HepG2 (cell line): ENCODE results near the gene TBCB. TPM values are rescaled to one million over a fixed set of nuclear protein-coding genes. Genes with fewer than 3 reads are reported as not detected.

Source experiments
- ATAC-seq: fragments of 200-7000 bp; cut with Tn5 transposase; 3 replicates; pipeline ENCODE4 v1.9.1; 2020; ENCODE audit warnings: mild to moderate bottlenecking, moderate library complexity
- BruUV-seq: library from RNA; stranded (reverse); fragments of 400-500 nt; replicated peaks from 2 replicates; lab custom pipeline; 2021; lab: Mats Ljungman, UMichigan
- CTCF ChIA-PET: fragments of 300-600 bp; formaldehyde crosslinking; extraction: SDS; loops from one replicate; lab custom pipeline; 2021; ENCODE audit warnings: low total read pairs, inconsistent platforms, low intra/inter-chr PET ratio; lab: Yijun Ruan, JAX
- POLR2A ChIA-PET: fragments of 350-600 bp; sonication (Branson Sonifier 250); formaldehyde crosslinking; loops from one replicate; lab custom pipeline; 2020; ENCODE audit warnings: antibody characterized with exemption, inconsistent platforms; lab: Yijun Ruan, JAX
- DNase-seq: peaks from one replicate; pipeline ENCODE4 v3.0.0-alpha.2; 2015; ENCODE audit warnings: low spot score
- FAIRE-seq: peaks from 3 replicates; lab custom pipeline; 2011; peaks lifted over from hg19 to GRCh38; lab: Jason Lieb, UNC
- H2AFZ ChIP-seq: one replicate; pipeline ENCODE4 v1.6.1; 2011; ENCODE audit warnings: low read length, inconsistent platforms
- H3K27ac ChIP-seq: fragments of 300-600 bp; 3 replicates; pipeline ENCODE4 v1.8.0; 2011; ENCODE audit warnings: mixed run types, mild to moderate bottlenecking, mixed read lengths, low read length, inconsistent platforms; ENCODE audit not compliant: insufficient read depth; ENCODE audit errors: extremely low read length
- H3K27me3 ChIP-seq, 2 experiments: fragments of 200-600 bp in 1 of 2; 2 replicates in 1 of 2; 3 replicates in 1 of 2; pipeline versions ENCODE4 v1.6.0 to v1.8.0; 2011; ENCODE audit warnings: low read length in 2 of 2, mild to moderate bottlenecking in 2 of 2, moderate library complexity in 2 of 2, inconsistent platforms in 1 of 2; ENCODE audit not compliant: insufficient read depth in 2 of 2, control insufficient read depth in 1 of 2
- H3K36me3 ChIP-seq, 2 experiments: fragments of 200-600 bp in 1 of 2; replicated peaks in 1 of 2; 2 replicates in 1 of 2; 3 replicates in 1 of 2; pipeline versions ENCODE4 v1.5.1 to v1.8.0; 2011; ENCODE audit warnings: low read length in 2 of 2, inconsistent platforms in 1 of 2; ENCODE audit not compliant: insufficient read depth in 2 of 2, control insufficient read depth in 1 of 2
- H3K4me1 ChIP-seq: 2 replicates; pipeline ENCODE4 v1.5.1; 2012; ENCODE audit warnings: low read length, inconsistent platforms; ENCODE audit not compliant: insufficient read depth
- H3K4me2 ChIP-seq: 2 replicates; pipeline ENCODE4 v1.6.0; 2011; ENCODE audit warnings: low read depth, low read length, inconsistent platforms
- H3K4me3 ChIP-seq, 3 experiments: fragments of 200-600 bp in 1 of 3; sonication (generic), shearing (Covaris generic) in 1 of 3; replicated peaks in 1 of 3; 2 replicates each; pipeline ENCODE4 v1.5.1; 2011 to 2016; ENCODE audit warnings: low read length in 3 of 3, inconsistent platforms in 2 of 3, low read depth in 2 of 3, mild to moderate bottlenecking in 2 of 3, control low read depth in 1 of 3, mixed read lengths in 1 of 3; ENCODE audit not compliant: insufficient read depth in 1 of 3
- H3K79me2 ChIP-seq: one replicate; pipeline ENCODE4 v1.6.1; 2011; ENCODE audit warnings: low read length, inconsistent platforms; ENCODE audit not compliant: insufficient read depth
- H3K9ac ChIP-seq: 2 replicates; pipeline ENCODE4 v1.6.0; 2011; ENCODE audit warnings: mild to moderate bottlenecking, low read depth, low read length, inconsistent platforms; ENCODE audit not compliant: insufficient read depth
- H3K9me3 ChIP-seq: 2 replicates; pipeline ENCODE4 v1.5.1; 2012; ENCODE audit warnings: mild to moderate bottlenecking, low read length
- H4K20me1 ChIP-seq: 2 replicates; pipeline ENCODE4 v1.6.0; 2011; ENCODE audit warnings: inconsistent platforms, mild to moderate bottlenecking, low read length, moderate library complexity; ENCODE audit not compliant: insufficient read depth
- AGO2 ChIP-seq: fragments of 200-400 bp; formaldehyde crosslinking; optimal IDR thresholded peaks from 2 replicates; pipeline ENCODE3; 2017; ENCODE audit warnings: mild to moderate bottlenecking, low read depth, low read length, moderate library complexity
- CAMTA2 ChIP-seq: sonication (generic); formaldehyde crosslinking; IDR thresholded peaks from 2 replicates; pipeline ENCODE4 v1.4.0; 2020; ENCODE audit warnings: mild to moderate bottlenecking, missing genetic modification reagents, borderline replicate concordance
- PLSCR1 ChIP-seq: sonication (generic); formaldehyde crosslinking; IDR thresholded peaks from 2 replicates; pipeline ENCODE4 v1.5.0; 2020; ENCODE audit warnings: missing genetic modification reagents, mild to moderate bottlenecking, borderline replicate concordance
- PRDM10 ChIP-seq: sonication (generic); formaldehyde crosslinking; IDR thresholded peaks from 2 replicates; pipeline ENCODE4 v1.4.0; 2020; ENCODE audit warnings: low read depth, missing genetic modification reagents
- ZNF33A ChIP-seq: sonication (generic); formaldehyde crosslinking; IDR thresholded peaks from 2 replicates; pipeline ENCODE4 v1.5.1; 2020; ENCODE audit warnings: missing genetic modification reagents, mild to moderate bottlenecking, moderate library complexity, borderline replicate concordance
- ZNF878 ChIP-seq: sonication (generic); formaldehyde crosslinking; IDR thresholded peaks from 2 replicates; pipeline ENCODE4 v1.8.1; 2023; ENCODE audit warnings: mild to moderate bottlenecking, missing genetic modification reagents, moderate library complexity
- WGBS: methylation state at CpG from one replicate; pipeline ENCODE4 v1.1.6; 2017; ENCODE audit warnings: low lambda C conversion rate; 5-methylcytosine and 5-hydroxymethylcytosine counted together
- in situ Hi-C: cut with HindIII; loops from 2 replicates; pipeline ENCODE4 v1.10.0; 2017; ENCODE audit warnings: low pct_unique_long_range_greater_than_20kb; ENCODE audit not compliant: extremely low pct_ligation_motif_present
- intact Hi-C: fragments of 100-400 bp; cut with micrococcal nuclease; formaldehyde crosslinking; loops from one replicate; pipeline ENCODE4 v1.10.0; 2022; ENCODE audit not compliant: unreplicated experiment
- polyA plus RNA-seq, 8 experiments: library from polyadenylated mRNA; depleted of rRNA in 3 of 8; stranded (reverse) in 7 of 8; unstranded in 1 of 8; fragments of >200 nt; fragmentation: Illumina TruSeq in 4 of 8; extraction: Trizol in 4 of 8; gene quantifications; 2 replicates each; pipeline versions ENCODE4 v1.2.1 to v1.2.3, GENCODE V29; 2011 to 2016; ENCODE audit warnings: low read depth in 4 of 8, missing spikeins in 1 of 8, mixed read lengths in 1 of 8; ENCODE audit not compliant: insufficient read depth in 1 of 8
- total RNA-seq, 5 experiments: library from RNA; depleted of rRNA; stranded (reverse); fragments of >200 nt; fragmentation: Illumina TruSeq; extraction: Trizol; gene quantifications; 2 replicates each; pipeline ENCODE4 v1.2.3, GENCODE V29; 2016; ENCODE audit warnings: low read depth in 1 of 5

Gene TBCB
- total and polyA plus RNA-seq, 2 of the 13 experiments (the other 11 are each of a cell fraction or from before 2014, with no cell fraction given) = 271 to 276 TPM

- no peak for TF ChIP-seq PRDM10 (CRISPR knock-in tag)
- TF ChIP-seq CAMTA2 (CRISPR knock-in tag) = no peak
- no peak for TF ChIP-seq ZNF33A (CRISPR knock-in tag)
Measured at GRCh38 chr19:36100476-36100875, 14.8 kb upstream of the TBCB start (continued).

- in situ Hi-C loops (no loop called here), intact Hi-C loops (no loop called here)
- no TSS peak for BruUV-seq
- Histone ChIP-seq H3K4me2 (no peak overlapping the region), H3K4me3 (no peak overlapping the region), H3K9ac (no peak overlapping the region), H3K27ac (no peak overlapping the region), H3K36me3 (peaks cover 27 to 55% of the 10 kb centered on the region in 2 experiments; a peak in 4 of 5 replicates), H3K9me3 (no peaks in the 10 kb centered on the region), H4K20me1 (no peaks in the 10 kb centered on the region), H3K27me3 (no peaks in the 10 kb centered on the region), H2AFZ (no peak overlapping the region), H3K4me1 (no peaks in the 10 kb centered on the region), H3K79me2 (no peaks in the 10 kb centered on the region)
- ATAC-seq = no peak
- ChIA-PET POLR2A (interaction anchor here (2.5 kb wide), 1 partner anchor 13 kb away, joined by 8 read pairs; the partner anchor contains the start of genes POLR2I and TBCB), CTCF (no interaction called here)
- DNase-seq = no peak
- peak; percentile 23 for TF ChIP-seq AGO2
- TF ChIP-seq ZNF878 (CRISPR knock-in tag) = no peak
- TF ChIP-seq PLSCR1 (CRISPR knock-in tag) = no peak
- WGBS = 94% methylated on average over 17 of the region's 27 CpGs
- no peak for FAIRE-seq
Measured at GRCh38 chr19:36101550-36102327, 13.5 kb upstream of the TBCB start.
